HG03196 (cell line): ENCODE measurements around the gene PTPN13.
"Not testable (repeated sequence)": the region's sequence is repeated elsewhere in the genome, so short reads cannot be mapped to it uniquely, and the experiment has no call there.

Source experiments
- ATAC-seq: cut with Tn5 transposase; IDR thresholded peaks from one replicate; pipeline ENCODE4 v1.9.1; 2021; ENCODE audit not compliant: unreplicated experiment

PTPN13 gene

GRCh38 chr4:86641516-86642090 lies 47.5 kb downstream of the PTPN13 start:
- no peak for ATAC-seq

DNA sequence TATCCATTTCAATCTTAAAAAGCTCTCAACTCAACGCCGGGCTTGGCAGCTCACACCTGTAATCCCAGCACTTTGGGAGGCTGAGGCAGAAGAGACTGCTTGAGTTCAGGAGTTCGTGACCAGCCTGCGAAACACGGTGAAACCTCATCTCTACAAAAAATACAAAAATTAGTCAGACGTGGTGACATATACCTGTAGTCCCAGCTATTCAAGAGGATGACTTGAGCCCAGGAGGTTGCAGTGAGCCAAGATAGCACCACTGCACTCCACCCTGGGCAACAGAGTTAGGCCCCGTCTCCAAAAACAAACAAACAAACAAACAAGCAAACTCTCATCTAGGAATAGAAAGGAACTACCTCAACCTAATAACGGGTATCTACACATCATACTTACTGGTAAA lies 50.8 kb downstream of the PTPN13 start:
- ATAC-seq: no peak

- no peak for ATAC-seq
Measured at GRCh38 chr4:86652332-86652932, 58.3 kb downstream of the PTPN13 start.

DNA sequence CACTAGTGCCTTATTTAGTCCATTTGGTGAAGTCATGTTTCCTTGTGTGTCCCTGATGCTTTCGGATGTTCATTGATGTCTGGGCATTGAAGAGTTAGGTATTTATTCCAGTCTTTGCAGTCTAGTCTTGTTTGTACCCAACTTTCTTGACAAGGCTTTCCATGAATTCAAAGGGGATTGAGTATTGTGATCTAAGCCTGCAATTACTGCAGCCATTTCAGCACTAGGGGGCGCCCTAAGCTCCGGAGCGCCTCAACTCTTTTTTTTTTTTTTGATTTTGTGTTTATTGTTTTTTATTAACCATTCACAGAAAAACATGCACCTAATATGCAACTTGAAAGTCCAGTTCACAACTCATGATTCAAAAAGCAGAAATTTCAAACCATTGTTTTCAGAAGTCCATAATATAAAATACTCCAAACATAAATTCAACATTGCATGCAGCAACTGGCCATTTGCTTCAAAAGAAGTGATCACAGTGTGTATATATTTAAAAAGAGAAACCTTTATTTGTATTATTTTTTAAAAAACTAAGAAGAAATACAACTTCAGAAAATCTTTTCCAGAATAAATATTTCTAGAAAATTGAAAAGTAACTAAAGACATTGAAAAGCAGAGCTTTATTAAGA lies 59.2 kb downstream of the PTPN13 start:
- ATAC-seq: no peak

- ATAC-seq: not testable (repeated sequence)
Measured at GRCh38 chr4:86656781-86657180, 62.7 kb downstream of the PTPN13 start.

DNA sequence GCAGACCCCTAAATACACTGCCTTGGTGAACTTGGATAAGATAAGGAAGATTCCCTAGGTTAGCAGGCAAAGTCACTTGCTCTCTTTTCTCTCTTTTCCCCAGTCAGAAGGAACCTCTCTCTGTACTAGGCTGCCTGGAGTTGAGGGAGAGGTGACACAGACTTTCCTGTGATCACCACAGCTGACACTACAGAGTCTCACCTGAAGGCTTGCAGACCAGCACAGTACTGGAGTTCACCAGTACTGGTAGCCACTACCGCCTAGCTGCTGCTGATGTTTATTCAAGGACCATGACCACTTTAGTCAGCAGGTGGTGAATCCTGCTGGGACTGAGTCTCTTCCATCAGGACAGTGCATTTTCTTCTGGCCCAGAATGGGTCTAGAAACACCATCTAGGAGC lies 63.3 kb downstream of the PTPN13 start:
- no peak for ATAC-seq

- no peak for ATAC-seq
Measured at GRCh38 chr4:86657910-86658309, 63.8 kb downstream of the PTPN13 start.

GRCh38 chr4:86660401-86660800 lies 66.3 kb downstream of the PTPN13 start:
- no peak for ATAC-seq

DNA sequence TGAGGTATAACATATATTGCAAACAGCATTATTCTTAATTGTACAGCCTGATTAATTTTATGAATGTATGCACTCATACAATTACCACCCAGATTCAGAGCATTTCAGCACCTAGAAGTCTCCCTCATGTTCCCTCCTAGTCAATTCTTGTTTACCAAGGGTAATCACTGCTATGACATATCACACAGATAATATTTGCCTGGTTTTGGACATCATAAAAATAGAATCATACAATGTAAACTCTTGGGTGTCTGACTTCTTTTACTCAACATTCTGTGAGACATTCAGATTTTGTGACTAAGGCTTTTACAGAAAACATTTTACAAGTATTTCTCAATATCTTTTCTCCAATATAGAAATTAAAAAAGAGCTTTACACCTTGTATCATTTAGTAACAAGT lies 66.9 kb downstream of the PTPN13 start:
- no peak for ATAC-seq

DNA sequence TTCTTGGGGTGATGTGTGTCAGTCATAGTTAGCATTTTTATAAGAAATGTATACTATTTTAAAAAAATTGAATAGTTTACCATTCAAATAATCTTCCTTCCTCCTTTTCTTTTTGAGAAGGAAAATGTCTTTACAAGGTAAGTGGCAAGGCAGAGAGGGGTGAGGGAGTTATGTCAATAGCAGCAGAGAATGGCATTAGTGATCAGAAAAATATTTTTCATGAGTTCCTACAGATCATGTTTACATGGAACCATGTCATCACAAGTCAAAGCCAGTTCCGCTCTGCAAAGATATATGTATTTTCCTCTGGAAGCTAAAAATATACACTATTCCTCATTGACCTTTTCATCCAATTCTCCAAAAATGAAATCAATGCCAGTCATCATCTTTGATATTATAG lies 67.3 kb downstream of the PTPN13 start:
- no peak for ATAC-seq

- ATAC-seq: no peak
Measured at GRCh38 chr4:86664959-86665358, 70.8 kb downstream of the PTPN13 start.

GRCh38 chr4:86670298-86670697 lies 76.2 kb downstream of the PTPN13 start:
- ATAC-seq: no peak

- no peak for ATAC-seq
Measured at GRCh38 chr4:86670756-86671155, 76.6 kb downstream of the PTPN13 start.

GRCh38 chr4:86675548-86675947 lies 81.4 kb downstream of the PTPN13 start:
- ATAC-seq: no peak

GRCh38 chr4:86678796-86679195 lies 84.7 kb downstream of the PTPN13 start:
- ATAC-seq: no peak

DNA sequence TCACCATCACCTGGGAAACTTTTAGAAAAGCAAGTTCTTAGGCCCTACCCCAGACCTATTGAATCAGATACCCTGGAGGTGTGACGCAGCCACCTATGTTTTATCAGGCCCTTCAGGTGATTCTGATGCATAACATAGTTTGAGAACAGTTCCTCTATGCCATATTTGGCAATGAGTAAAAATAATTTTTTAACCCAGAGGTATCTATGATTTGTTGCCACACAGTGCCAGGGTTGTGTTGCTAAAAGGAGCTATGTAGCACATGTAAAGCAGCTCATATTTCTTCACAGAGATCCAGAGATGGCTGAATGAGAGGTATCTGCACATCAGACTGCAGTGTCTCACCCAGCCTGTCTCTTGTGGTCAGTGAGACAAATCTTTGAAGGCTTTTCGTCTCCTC lies 85.3 kb downstream of the PTPN13 start:
- ATAC-seq: no peak

GRCh38 chr4:86683167-86683566 lies 89.1 kb downstream of the PTPN13 start:
- ATAC-seq: no peak

DNA sequence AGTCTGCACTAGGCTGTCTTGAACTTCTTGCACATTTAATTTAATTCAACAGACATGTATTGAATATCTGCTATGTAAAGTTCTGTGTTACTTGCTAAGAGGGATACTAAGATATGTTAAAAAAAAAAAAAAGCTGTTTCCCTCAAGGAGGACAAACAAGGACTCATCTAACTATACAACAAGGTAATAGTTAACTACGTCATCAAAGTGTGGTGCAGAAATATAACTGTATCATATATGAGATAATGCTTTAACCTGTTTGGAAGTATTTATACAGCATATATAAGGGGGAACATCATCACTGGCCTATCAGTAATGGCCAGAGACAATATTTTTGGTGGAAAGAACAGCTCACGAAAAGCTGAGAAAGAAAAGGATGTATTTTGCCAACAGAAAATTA lies 89.9 kb downstream of the PTPN13 start:
- no peak for ATAC-seq

DNA sequence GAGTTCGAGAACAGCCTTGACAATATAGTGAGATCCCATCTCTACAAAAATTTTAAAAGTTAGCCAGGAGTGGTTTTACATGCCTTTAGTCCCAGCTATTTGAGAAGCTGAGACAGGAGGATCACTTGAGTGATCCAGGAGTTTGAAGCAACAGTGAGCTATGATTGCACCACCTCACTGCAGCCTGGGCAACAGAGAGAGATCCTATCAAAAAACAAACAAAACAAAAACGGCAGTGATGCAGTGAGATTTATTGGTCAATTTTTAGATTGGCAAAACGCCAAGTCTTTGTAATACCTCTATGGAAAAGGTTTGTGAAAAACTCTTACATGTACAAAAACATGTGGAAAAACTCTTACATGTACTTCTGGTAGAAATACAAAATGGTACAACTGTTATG lies 91.3 kb downstream of the PTPN13 start:
- ATAC-seq: no peak

GRCh38 chr4:86686741-86687140 lies 92.6 kb downstream of the PTPN13 start:
- no peak for ATAC-seq

GRCh38 chr4:86688026-86688425 lies 93.9 kb downstream of the PTPN13 start:
- ATAC-seq: no peak

DNA sequence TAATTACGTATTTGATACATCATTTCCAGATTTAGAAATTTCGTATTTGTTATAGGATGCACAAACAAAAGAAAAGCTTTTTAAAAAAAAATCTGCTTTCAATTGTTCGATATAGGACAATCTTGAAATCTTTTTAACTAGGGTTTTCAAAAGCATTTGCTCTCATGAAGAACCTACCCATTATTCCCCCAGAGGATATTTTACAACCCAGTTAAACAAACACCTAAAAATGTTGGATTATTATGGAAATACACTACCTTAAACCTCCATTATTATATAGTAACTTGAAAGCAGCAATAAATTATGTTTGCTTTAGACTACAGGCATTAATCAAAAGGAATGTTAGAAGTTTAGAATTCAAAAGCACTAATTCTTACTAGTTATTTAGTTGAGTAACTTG lies 110.5 kb downstream of the PTPN13 start:
- no peak for ATAC-seq
